Left lung (tissue), 10 donors: Measurements from ENCODE around the gene CALML3. TPM values are rescaled to one million over a fixed set of nuclear protein-coding genes. Genes with fewer than 3 reads are reported as not detected.

Experiments used
- ATAC-seq: fragments of 200-7000 bp; cut with Tn5 transposase; one replicate; pipeline ENCODE4 v1.9.1; 2020; ENCODE audit warnings: moderate library complexity
- DNase-seq, 4 donors: peaks; one replicate each; pipeline ENCODE4 v3.0.0-alpha.2; 2013 to 2020
- H3K27ac ChIP-seq, 2 donors: fragments of 200-600 bp; sonication (generic) in 1 of 2; one replicate each; pipeline versions ENCODE4 v1.5.0 to v1.8.0; 2020 to 2021
- H3K27me3 ChIP-seq, 2 donors: fragments of 200-600 bp; sonication (generic) in 1 of 2; one replicate each; pipeline versions ENCODE4 v1.5.0 to v1.8.0; 2020 to 2021
- H3K36me3 ChIP-seq, 2 donors: fragments of 200-600 bp; sonication (generic) in 1 of 2; one replicate each; pipeline versions ENCODE4 v1.5.0 to v1.8.0; 2020 to 2021
- H3K4me1 ChIP-seq, 2 donors: fragments of 200-600 bp; one replicate each; pipeline ENCODE4 v1.8.0; 2021
- H3K4me3 ChIP-seq, 2 donors: fragments of 200-600 bp; sonication (generic) in 1 of 2; one replicate each; pipeline versions ENCODE4 v1.5.0 to v1.8.0; 2020 to 2021; ENCODE audit warnings: mild to moderate bottlenecking in 1 of 2
- H3K9me3 ChIP-seq, 2 donors: fragments of 200-600 bp; sonication (generic) in 1 of 2; one replicate each; pipeline versions ENCODE4 v1.5.0 to v1.8.0; 2020 to 2021
- CTCF ChIP-seq, 2 donors: fragments of 200-600 bp; sonication (generic) in 1 of 2; IDR thresholded peaks; one replicate each; pipeline versions ENCODE4 v1.5.0 to v1.8.0; 2021; ENCODE audit warnings: antibody characterized with exemption in 2 of 2
- intact Hi-C, 2 donors: fragments of 100-400 bp; cut with DNase I; formaldehyde crosslinking; loops; one replicate each; pipeline versions ENCODE4 v1.11.2 to v1.14.2; 2022
- polyA plus RNA-seq, 6 donors: library from polyadenylated mRNA; unstranded; fragments of 120-200 nt; gene quantifications; one replicate each; pipeline ENCODE4 v1.2.1, GENCODE V29; 2013; ENCODE audit not compliant: insufficient read length in 6 of 6
- total RNA-seq, 2 donors: library from RNA; stranded (reverse); fragmentation: NEBNext Ultra II Directional; extraction: Animal tissue kit (Norgen Biotek cat#: 25700); gene quantifications; one replicate each; pipeline ENCODE4 v1.2.1, GENCODE V29; 2021
- donor health status: DM: no; HTN: yes; CAD: no.
- donor health status: DM: no; HTN: no; CAD: no.

CALML3 gene
- total and polyA plus RNA-seq, 8 donors = 0.28 to 0.87 (median 0.64) TPM; not detected in 2

- no peak overlapping the region for H3K27ac ChIP-seq
- intact Hi-C loops = no loop called here
- no peak for ATAC-seq
These were observed 16.1 kb downstream of the CALML3 start for GRCh38 chr10:5540891-5541290.

GRCh38 chr10:5542100-5542499 is 17.3 kb downstream of the CALML3 start:
- Histone ChIP-seq H3K27me3 (no peaks in the 10 kb centered on the region), H3K4me3 (no peak overlapping the region), H3K9me3 (peaks cover 0 to 12% of the 10 kb centered on the region in 2 donors), H3K36me3 (no peaks in the 10 kb centered on the region), H3K27ac (no peak overlapping the region), H3K4me1 (peaks cover 15 to 25% of the 10 kb centered on the region in 2 donors)
- intact Hi-C loops = no loop called here
- no peak for TF ChIP-seq CTCF (IDR thresholded peaks at IDR 0.05)
- ATAC-seq (no peak), DNase-seq (no peak)

More at GRCh38 chr10:5540891-5541290, 16.1 kb downstream of the CALML3 start:
- Histone ChIP-seq H3K4me3 (no peak overlapping the region), H3K36me3 (no peaks in the 10 kb centered on the region), H3K27me3 (no peaks in the 10 kb centered on the region), H3K4me1 (peaks cover 5 to 13% of the 10 kb centered on the region in 2 donors), H3K9me3 (peaks cover 0 to 12% of the 10 kb centered on the region in 2 donors)
- DNase-seq = peak in 1 of 4 donors; percentile 1
- TF ChIP-seq CTCF (IDR thresholded peaks at IDR 0.05) = no peak

- Histone ChIP-seq H3K36me3 (no peaks in the 10 kb centered on the region), H3K4me3 (no peak overlapping the region), H3K27me3 (no peaks in the 10 kb centered on the region), H3K27ac (no peak overlapping the region), H3K4me1 (peaks cover 30 to 40% of the 10 kb centered on the region in 2 donors), H3K9me3 (peaks cover 0 to 12% of the 10 kb centered on the region in 2 donors)
- TF ChIP-seq CTCF (IDR thresholded peaks at IDR 0.05) = no peak
- intact Hi-C loops = no loop called here
- DNase-seq (no peak), ATAC-seq (no peak)
These were observed 18.9 kb downstream of the CALML3 start for GRCh38 chr10:5543623-5544022.

- TF ChIP-seq CTCF (IDR thresholded peaks at IDR 0.05) = no peak
- DNase-seq (peak in 1 of 4 donors; percentile 21), ATAC-seq (no peak)
- peaks cover 32 to 44% of the 10 kb centered on the region in 2 donors for H3K4me1 ChIP-seq
- no peaks in the 10 kb centered on the region for H3K27me3 ChIP-seq
- no peaks in the 10 kb centered on the region for H3K36me3 ChIP-seq
- no peak overlapping the region for H3K4me3 ChIP-seq
- no peak overlapping the region for H3K27ac ChIP-seq
- intact Hi-C loops = no loop called here
- H3K9me3 ChIP-seq = peaks cover 0 to 12% of the 10 kb centered on the region in 2 donors
These were observed 19.6 kb downstream of the CALML3 start for GRCh38 chr10:5544216-5544805.

GRCh38 chr10:5545011-5545410 is 20.2 kb downstream of the CALML3 start:
- Histone ChIP-seq H3K27ac (peak overlapping the region in 1 of 2 donors; percentile 77), H3K4me1 (peaks cover 32 to 44% of the 10 kb centered on the region in 2 donors), H3K36me3 (no peaks in the 10 kb centered on the region), H3K27me3 (no peaks in the 10 kb centered on the region), H3K9me3 (peaks cover 0 to 12% of the 10 kb centered on the region in 2 donors), H3K4me3 (no peak overlapping the region)
- intact Hi-C loops = no loop called here
- TF ChIP-seq CTCF (IDR thresholded peaks at IDR 0.05) = no peak
- ATAC-seq (no peak), DNase-seq (peak in 2 of 4 donors; percentile 25 to 41)
